HG03135 (cell line): ENCODE results near the gene TECRL.

ENCODE experiments used
- ATAC-seq: cut with Tn5 transposase; IDR thresholded peaks from one replicate; pipeline ENCODE4 v1.9.1; 2021; ENCODE audit warnings: mild to moderate bottlenecking, moderate library complexity; ENCODE audit not compliant: unreplicated experiment

The TECRL gene, protein sequence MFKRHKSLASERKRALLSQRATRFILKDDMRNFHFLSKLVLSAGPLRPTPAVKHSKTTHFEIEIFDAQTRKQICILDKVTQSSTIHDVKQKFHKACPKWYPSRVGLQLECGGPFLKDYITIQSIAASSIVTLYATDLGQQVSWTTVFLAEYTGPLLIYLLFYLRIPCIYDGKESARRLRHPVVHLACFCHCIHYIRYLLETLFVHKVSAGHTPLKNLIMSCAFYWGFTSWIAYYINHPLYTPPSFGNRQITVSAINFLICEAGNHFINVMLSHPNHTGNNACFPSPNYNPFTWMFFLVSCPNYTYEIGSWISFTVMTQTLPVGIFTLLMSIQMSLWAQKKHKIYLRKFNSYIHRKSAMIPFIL

DNA sequence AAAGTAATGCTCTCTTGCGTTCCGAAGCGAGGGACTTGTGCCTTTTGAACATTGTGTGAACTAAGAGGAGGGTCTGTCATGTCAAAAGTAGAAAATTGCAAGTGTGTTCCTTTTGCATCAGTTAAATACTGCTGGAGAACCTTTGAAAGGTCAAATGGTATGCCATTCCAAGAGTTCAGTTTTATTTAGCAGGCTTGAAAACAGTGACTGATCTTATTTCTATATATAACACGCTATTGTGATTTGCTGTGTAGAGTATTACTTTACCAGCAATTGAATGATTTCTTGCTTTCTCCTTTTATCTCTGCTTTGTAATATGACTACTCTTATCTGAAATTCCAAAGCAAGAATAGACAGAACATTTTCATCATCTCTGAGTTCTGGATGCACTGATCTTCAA, at the start of gene TECRL:
Gene TECRL, minus strand, starts transcription at position 151 of the 400 bp plus-strand sequence. Its CDS starts 99 bp downstream, at position 52.
- ATAC-seq = no peak

GRCh38 chr4:64432674-64433073, 23.4 kb upstream of the TECRL start:
- no peak for ATAC-seq

DNA sequence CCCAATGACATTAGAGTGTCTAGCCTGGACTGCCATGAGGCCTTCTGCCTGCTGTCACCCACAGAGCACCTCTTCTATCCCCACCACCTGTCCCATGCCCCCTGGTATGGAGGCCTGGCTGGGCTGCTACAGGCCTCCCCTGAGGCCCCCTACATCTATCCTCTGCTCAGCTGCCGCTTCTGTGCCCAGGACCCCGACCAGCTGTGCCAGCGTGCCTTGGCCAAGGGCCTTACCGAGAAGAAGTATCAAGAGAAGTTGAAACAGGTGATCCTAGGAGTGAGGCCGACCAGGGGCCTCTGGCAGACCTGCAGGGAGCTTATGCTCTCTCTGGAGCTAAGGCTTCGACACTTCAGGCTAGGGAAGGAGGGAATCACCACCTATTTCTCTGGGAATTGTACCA, 21.7 kb upstream of the TECRL start:
- ATAC-seq = no peak

DNA sequence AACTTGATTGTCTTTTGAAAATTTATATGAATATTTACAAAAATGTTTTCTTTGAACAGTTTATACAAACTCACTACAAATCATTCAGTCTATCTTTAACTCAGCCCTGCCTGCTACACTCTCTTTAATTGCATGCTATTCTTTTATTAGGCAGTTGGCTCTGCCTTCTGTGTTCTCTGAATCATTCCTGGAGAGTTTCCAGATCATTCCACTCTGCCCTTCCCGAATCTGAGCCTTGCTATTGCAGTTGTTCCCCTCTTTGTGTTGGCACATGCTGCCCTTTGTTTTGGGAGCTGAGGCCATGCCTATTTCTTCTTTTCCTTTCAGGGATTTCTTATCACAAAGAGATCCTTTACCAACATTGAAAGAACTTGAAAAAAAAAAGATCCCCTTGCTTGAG, 8.7 kb upstream of the TECRL start:
- no peak for ATAC-seq

DNA sequence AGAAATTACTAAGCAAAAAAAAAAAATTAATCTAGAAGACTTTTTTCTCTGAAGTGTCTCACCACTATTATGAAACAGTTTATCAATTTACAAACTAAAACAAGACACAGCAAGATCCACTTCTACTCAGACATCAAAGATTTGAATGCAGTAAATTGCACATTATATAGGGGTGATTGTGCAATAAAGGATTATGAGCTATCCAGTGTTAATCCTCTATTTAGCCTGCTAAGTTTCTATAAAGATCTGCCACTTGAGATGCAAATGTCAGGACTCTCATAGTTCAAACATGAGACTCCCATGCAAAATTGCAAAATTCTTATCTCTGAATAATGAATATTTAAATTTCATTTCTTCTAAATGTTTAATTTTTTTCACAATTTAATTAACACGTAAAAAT, 2.2 kb downstream of the TECRL start:
- no peak for ATAC-seq

GRCh38 chr4:64405761-64406160, 3.5 kb downstream of the TECRL start:
- ATAC-seq = no peak

- ATAC-seq = no peak
Measured at GRCh38 chr4:64402684-64403083, 6.6 kb downstream of the TECRL start.

GRCh38 chr4:64399313-64400109, 9.7 kb downstream of the TECRL start:
- no peak for ATAC-seq

GRCh38 chr4:64394469-64394868, 14.8 kb downstream of the TECRL start:
- ATAC-seq = no peak

GRCh38 chr4:64388252-64388651, 21.0 kb downstream of the TECRL start:
- ATAC-seq = no peak

DNA sequence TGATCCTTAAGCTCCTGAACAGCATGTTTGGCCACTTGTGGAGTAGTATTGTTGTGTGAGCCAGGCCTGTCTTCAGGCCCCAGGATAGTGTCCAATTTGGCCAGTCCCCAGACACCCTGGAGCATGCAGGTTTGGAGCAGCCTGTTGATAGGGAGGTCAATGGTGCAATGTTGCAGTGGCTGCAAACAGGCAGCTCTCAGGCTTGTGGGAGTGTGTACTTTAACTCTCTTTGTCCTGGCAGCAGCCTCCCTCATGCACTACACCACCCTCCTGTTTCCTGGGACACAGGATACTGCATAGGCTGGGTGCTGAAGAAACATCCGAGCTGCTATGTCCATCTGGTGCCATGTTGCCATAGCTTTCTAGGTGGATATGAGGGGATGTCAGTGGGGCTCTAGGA, 24.0 kb downstream of the TECRL start:
- no peak for ATAC-seq

DNA sequence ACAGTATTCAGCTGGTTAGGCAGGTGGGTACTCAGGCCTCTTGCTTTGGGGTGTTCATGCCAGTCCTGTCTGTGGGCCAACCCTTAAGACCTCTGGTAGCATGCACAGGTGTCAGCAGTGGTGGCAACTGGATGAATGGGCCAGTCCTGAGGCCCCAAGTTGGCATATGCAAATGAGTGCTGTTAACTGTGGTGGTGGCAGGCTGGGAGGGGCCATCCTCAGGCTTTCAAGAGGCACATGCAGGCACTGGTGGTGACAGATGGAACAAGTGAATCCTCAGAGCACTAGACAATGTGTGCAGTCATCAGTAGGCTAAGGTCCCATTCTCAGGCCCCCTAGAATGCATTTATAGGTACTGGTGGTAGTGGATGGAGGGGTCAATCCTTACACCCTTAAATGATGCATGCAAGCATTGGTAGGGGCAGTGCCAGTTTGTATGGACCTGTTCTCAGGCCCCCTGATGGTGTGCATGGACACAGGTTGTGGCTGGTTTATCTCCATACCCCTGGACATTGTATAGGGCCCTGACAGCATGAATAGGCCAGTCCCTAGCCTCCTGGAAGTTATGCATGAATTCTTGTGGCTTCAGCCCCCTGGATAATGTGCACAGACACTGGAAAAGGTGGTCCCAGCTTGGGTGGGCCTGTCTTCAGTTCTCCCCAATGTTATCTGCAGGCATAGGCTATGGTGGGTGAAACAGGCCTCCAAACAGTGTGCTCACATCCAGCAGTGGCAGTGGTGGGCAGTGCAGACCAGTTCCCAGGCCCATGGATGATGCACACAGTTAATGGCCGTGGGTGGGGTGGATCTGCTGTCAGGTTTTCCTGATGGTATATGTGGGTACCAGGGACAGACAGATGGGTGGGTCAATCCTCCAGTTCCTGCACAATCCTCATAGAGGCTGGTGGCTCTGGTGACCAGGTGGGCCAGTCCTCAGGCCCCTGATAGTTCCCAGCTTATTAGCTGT, 24.7 kb downstream of the TECRL start:
- ATAC-seq = no peak

DNA sequence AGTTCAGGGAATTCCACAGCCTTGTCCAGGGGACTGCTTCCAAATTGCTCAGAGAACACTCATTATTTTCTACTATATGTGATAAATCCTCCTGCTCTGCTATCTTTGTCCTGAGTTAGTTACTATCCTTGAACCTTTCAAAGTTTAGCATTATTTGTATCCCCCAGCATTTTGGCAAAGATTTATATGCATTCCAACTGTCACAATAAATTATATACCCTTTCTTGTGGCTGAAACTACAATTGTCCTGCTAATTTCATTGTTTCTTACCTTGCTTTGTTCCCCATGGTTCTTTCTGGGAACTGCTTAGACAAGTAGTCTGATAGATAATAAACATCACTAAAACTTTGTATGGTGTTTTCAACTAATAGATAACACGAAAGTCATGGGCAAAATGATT, 40.5 kb downstream of the TECRL start:
- ATAC-seq = no peak

DNA sequence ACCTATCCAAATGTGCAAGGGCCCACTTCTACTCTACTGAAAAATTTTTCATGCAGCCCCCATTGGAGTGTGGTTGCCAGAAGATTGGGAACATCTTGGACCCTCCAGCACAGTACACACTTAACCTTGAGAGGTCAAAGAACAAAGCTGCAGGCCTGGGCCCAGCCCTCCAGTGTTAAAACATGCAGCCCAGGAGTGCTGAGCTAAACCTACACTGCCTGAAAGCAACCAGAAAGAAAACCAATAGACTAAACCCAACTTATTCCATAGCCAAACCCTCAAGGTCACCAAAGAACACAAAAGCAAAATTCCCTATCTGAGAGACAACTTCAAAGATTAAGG, 47.9 kb downstream of the TECRL start:
- no peak for ATAC-seq

- no peak for ATAC-seq
Measured at GRCh38 chr4:64360664-64361398, 48.4 kb downstream of the TECRL start.

DNA sequence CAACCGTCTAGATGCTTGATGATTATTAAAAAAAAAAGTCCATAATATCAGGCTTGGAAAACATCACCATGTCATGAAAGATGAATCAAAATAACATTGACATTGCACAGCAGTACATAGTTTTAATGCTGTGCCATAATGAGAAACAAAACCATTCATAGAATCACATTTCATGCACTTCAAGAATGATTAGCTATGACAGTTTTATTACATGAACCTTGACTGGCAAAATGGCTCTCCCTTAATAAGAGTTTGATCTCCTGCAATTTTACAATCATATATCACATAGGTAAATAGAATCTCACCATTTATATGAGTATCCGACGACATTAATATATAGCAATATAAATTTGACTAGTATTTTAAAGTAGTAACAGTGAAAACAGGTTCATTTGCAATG, 49.8 kb downstream of the TECRL start:
- no peak for ATAC-seq

DNA sequence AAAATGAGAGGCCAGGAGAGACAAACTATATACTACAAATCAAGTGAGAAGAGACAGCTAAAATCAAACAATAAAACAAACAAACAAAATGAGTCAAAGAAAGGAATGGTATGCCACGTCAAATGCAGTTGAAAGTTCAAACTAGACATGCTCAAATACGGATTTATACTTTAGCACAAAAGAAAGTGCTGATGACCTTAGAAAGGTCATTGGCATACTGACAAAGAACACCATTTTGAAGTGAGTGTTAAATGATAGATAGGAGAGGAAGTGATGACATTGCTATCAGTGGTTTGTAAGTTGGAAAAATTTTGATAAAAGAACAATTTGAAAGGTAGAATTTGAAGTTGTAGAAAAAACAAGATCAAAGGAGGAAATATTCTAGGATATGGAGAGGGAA, 55.3 kb downstream of the TECRL start:
- ATAC-seq = no peak

DNA sequence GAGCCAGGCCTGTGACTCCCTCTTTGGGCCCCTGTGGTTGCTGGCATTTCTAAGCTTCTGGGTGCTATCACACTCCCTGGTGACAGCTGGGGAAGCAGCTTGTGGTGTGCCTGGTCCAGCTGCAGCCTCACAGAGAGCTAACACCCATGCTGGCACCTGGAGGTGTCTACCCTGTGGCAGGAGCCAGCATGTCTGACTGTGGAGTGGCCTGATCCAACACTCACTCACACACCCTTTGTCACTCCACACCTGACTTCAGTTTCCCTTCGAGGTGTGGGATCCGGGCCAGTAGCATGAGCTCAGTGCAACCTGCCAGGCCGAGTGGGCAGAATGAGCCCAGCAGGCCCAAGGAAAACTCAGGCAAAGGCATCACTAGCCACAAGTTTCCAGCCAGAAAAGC, 67.5 kb downstream of the TECRL start:
- no peak for ATAC-seq

DNA sequence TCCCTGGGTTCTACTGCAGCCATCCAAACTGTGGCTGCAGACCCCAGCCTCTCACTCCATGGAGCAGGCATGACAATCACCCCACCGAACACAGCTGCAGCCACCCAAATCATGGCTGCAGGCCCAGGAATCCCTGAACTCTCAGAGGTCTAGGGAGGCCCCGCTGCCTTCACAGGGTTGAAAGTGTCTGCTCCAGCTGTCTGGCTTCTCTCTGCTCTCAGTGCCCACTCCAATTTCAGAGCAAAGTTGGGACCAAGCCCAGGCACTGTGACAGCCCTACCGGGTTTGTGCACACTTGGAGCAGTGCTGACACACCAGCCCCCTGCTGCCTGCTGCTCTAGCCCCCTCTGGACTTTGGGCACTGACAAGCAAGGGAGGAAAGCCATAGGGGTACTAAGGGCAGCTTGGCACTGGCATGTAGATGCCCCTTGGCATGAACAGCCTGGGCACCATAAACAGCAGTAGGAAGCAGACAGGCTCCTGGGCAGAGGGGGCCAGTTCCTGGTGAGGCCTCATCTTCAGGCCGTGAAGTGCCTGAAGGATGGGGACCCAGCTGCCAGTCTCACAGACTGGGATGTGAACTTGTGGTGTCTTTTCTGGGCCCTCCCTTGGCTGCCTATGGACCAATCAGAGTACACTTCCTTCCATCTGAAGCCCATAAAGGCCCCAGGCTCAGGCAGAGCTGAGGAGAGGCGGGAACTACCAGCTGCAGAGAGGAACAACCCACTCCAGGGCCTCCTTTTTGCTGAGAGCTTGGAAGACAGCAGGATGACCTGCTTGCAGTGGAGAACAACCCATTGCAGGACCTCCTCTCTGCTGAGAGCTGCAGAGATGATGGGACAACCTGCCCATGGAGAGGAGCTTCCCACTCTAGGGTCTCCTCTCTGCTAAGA, 68.8 kb downstream of the TECRL start:
- ATAC-seq = no peak

- ATAC-seq = no peak
Measured at GRCh38 chr4:64334964-64335363, 74.3 kb downstream of the TECRL start.
